Measurements from ENCODE around the gene SMAD4. TPM values are rescaled to one million over a fixed set of nuclear protein-coding genes. Genes with fewer than 3 reads are reported as not detected.

The SMAD4 gene
- total RNA-seq = 147 to 152 TPM (median 148 TPM) in 3 replicates

DNA sequence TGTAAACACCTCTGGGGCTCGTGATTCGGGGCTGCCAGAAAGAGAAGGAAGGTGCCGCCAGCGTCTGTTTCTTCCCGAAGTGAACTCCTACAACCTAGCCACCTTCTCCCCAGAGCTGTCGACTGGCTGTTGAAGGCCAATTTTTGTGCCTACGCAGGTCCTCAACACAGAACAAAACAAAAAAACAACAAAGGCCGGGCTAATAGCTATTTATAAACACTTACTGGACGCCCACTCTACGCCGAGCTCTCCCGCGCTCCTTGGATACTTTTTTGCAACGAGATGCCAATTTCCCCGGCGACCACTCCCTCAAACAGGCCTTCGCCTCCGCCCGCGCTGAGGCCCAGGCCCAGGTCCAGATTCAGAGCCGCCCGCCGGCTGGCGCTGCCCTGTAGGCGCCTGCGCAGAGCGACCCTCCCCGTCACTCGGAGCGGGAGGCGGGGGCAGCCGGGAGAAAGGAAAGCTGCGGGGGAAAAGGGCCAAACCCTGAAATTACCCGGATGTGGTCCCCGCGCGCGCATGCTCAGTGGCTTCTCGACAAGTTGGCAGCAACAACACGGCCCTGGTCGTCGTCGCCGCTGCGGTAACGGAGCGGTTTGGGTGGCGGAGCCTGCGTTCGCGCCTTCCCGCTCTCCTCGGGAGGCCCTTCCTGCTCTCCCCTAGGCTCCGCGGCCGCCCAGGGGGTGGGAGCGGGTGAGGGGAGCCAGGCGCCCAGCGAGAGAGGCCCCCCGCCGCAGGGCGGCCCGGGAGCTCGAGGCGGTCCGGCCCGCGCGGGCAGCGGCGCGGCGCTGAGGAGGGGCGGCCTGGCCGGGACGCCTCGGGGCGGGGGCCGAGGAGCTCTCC lies at the start of gene SMAD4:
SMAD4 (plus strand) TSS at position 520 of the 843 bp plus-strand sequence. CDS start 16,834 bp downstream, outside the sequence.
- Mint-ChIP-seq H3K9me3 (no peaks in the 10 kb centered on the region), H3K4me1 (peaks cover 44% of the 10 kb centered on the region), H3K4me3 (peak within 1 kb of the TSS; percentile 95), H3K36me3 (peaks cover 14% of the 10 kb centered on the region), H3K27me3 (ENCODE audit: low read depth) (no peaks in the 10 kb centered on the region), H3K27ac (peak within 1 kb of the TSS; percentile 100)
- TF ChIP-seq, protein P1, sequence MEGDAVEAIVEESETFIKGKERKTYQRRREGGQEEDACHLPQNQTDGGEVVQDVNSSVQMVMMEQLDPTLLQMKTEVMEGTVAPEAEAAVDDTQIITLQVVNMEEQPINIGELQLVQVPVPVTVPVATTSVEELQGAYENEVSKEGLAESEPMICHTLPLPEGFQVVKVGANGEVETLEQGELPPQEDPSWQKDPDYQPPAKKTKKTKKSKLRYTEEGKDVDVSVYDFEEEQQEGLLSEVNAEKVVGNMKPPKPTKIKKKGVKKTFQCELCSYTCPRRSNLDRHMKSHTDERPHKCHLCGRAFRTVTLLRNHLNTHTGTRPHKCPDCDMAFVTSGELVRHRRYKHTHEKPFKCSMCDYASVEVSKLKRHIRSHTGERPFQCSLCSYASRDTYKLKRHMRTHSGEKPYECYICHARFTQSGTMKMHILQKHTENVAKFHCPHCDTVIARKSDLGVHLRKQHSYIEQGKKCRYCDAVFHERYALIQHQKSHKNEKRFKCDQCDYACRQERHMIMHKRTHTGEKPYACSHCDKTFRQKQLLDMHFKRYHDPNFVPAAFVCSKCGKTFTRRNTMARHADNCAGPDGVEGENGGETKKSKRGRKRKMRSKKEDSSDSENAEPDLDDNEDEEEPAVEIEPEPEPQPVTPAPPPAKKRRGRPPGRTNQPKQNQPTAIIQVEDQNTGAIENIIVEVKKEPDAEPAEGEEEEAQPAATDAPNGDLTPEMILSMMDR (IDR thresholded peaks at IDR 0.05; ENCODE audit: unreplicated experiment) = no peak
- peak; percentile 97 to 100 for DNase-seq (ENCODE audit: low spot score in 2 of 2, unreplicated experiment in 2 of 2)

DNA sequence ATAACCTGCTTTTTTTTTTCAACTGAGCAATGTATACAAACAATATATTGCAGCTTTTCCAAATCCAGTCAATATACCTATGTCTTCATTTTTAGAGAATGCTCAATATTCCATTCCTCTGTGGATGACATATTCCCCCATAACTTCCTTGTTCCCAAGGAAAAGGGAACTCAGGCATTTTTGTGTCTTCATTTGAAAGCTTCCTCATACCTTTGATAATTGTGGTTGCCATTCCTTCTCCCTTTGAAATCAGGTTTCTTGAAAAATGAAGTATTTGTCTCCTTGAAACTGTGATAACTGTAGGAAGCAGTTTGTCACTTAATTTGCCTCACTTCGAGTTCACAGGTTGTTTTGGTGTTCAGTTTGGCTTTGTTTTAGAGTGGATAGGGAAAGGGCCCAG lies 48.6 kb upstream of the SMAD4 start:
- Mint-ChIP-seq H3K36me3 (peaks cover 49% of the 10 kb centered on the region), H3K9me3 (peaks cover 22% of the 10 kb centered on the region), H3K27me3 (ENCODE audit: low read depth) (no peaks in the 10 kb centered on the region), H3K27ac (peak overlapping the region; percentile 84), H3K4me1 (peaks cover 2% of the 10 kb centered on the region), H3K4me3 (no peak overlapping the region)
- no peak for DNase-seq (ENCODE audit: low spot score in 2 of 2, unreplicated experiment in 2 of 2)
- TF ChIP-seq, protein P1 (IDR thresholded peaks at IDR 0.05; ENCODE audit: unreplicated experiment) = no peak

DNA sequence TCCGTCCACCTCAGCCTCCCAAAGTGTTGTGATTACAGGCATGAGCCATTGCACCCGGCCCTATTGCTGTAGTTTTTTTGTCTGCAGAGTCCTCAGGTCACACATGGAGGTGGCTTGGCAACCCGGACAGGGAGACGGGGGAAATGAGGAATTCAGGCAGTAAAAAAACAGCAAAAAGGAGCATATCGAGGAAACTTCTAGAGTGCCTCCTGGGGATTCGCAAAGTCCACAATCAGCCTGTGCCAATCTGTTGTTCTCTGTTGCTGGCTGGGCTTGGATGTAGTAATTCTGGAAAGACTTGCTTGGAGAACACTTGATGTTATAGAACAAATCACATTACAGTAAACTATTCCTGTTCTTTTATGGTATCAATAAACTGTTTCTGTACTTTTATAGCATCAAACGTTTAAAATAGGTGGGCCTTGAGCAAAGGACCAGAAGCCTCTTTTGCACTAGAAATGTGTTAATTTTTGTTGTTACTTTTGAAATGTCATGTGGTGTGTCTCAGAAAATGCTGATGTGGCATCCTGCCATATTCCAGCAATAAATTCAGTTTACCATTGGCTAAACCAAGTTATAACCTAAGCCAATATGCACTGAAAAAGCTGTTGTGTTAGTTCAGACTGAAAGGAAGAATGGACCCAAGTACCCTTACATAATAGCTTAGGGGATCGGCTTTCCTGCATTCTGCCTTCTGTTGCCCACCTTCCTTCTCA lies 47.8 kb upstream of the SMAD4 start:
- Mint-ChIP-seq H3K4me3 (no peak overlapping the region), H3K27ac (peak overlapping the region; percentile 16), H3K9me3 (peaks cover 15% of the 10 kb centered on the region), H3K36me3 (peaks cover 46% of the 10 kb centered on the region), H3K4me1 (peaks cover 5% of the 10 kb centered on the region), H3K27me3 (ENCODE audit: low read depth) (no peaks in the 10 kb centered on the region)
- no peak for DNase-seq (ENCODE audit: low spot score in 2 of 2, unreplicated experiment in 2 of 2)
- TF ChIP-seq, protein P1 (IDR thresholded peaks at IDR 0.05; ENCODE audit: unreplicated experiment) = no peak

DNA sequence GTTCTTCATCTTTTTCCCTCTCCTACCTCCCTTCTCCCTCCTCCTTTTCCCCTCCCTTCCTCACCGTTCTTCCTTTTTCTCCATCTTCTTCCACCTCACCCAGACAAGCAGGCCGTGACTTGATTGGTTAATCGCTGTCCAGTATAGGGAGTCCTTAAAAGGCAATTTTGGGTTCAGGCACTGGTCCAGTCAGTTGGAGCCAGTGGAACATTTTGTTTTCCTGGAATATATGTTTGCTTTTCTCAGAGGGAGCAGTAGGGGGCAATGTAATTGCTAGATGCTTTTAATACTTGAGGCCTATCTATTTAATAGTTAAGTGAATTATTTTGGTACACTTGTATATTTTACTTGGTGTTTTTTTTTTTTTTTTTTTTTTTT lies 47.2 kb upstream of the SMAD4 start:
- H3K4me3 Mint-ChIP-seq = no peak overlapping the region
- TF ChIP-seq, protein P1 (IDR thresholded peaks at IDR 0.05; ENCODE audit: unreplicated experiment) = no peak
- no peaks in the 10 kb centered on the region for H3K27me3 Mint-ChIP-seq (ENCODE audit: low read depth)
- peaks cover 41% of the 10 kb centered on the region for H3K36me3 Mint-ChIP-seq
- DNase-seq (ENCODE audit: low spot score in 2 of 2, unreplicated experiment in 2 of 2) = no peak
- H3K27ac Mint-ChIP-seq = no peak overlapping the region
- peaks cover 12% of the 10 kb centered on the region for H3K9me3 Mint-ChIP-seq
- peaks cover 5% of the 10 kb centered on the region for H3K4me1 Mint-ChIP-seq

DNA sequence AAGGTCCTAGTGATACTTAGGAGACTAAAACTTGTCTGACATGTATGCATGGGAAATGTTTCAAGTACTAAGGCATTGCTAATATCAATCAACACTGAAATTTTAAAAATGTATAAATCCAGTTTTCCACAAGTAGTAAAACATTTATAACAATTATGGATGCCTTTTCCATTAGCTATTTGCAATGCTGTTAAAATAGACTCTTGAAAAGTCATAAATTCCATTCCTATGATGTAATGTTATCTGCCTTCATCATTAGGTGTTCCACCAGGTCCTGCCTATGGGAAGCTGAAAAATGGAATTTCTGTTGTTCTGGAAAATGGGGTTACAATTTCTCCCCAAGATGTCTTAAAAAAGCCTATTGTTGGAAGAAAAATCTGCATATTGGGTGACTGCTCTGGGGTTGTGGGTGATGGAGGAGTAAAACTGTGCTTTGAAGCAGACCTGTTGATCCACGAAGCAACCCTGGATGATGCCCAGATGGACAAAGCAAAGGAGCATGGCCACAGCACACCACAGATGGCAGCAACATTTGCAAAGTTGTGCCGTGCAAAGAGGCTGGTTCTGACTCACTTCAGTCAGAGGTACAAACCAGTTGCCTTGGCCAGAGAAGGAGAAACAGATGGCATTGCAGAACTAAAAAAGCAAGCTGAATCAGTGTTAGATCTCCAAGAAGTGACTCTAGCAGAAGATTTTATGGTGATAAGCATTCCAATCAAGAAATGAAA lies 43.5 kb upstream of the SMAD4 start:
- DNase-seq (ENCODE audit: low spot score in 2 of 2, unreplicated experiment in 2 of 2) = no peak
- Mint-ChIP-seq H3K36me3 (peaks cover 18% of the 10 kb centered on the region), H3K4me3 (no peak overlapping the region), H3K27me3 (ENCODE audit: low read depth) (no peaks in the 10 kb centered on the region), H3K4me1 (peaks cover 4% of the 10 kb centered on the region), H3K27ac (peak overlapping the region; percentile 79), H3K9me3 (no peaks in the 10 kb centered on the region)
- TF ChIP-seq, protein P1 (IDR thresholded peaks at IDR 0.05; ENCODE audit: unreplicated experiment) = no peak
